Measurements from ENCODE around the gene PRKCA. TPM values are rescaled to one million over a fixed set of nuclear protein-coding genes. Genes with fewer than 3 reads are reported as not detected.
A peak's percentile ranks its signal among the peaks of the same experiment; 100 is the strongest.

The PRKCA gene
- total RNA-seq, 1 donor from 2014 or later = 80.1 TPM

- Mint-ChIP-seq H3K27me3 (ENCODE audit: unreplicated experiment) (no peaks in the 10 kb centered on the region), H3K4me3 (ENCODE audit: unreplicated experiment) (no peak overlapping the region), H3K4me1 (ENCODE audit: unreplicated experiment) (no peaks in the 10 kb centered on the region), H3K36me3 (ENCODE audit: unreplicated experiment) (peaks cover 2% of the 10 kb centered on the region), H3K9me3 (ENCODE audit: unreplicated experiment) (no peaks in the 10 kb centered on the region), H3K27ac (ENCODE audit: unreplicated experiment) (no peak overlapping the region)
- no peak for TF ChIP-seq CTCF (IDR thresholded peaks at IDR 0.05)
- DNase-seq (ENCODE audit: extremely low spot score, unreplicated experiment) = peak; percentile 63
These were observed 293.5 kb downstream of the PRKCA start for GRCh38 chr17:66595893-66596292.

- Mint-ChIP-seq H3K27me3 (ENCODE audit: unreplicated experiment) (no peaks in the 10 kb centered on the region), H3K27ac (ENCODE audit: unreplicated experiment) (peak overlapping the region; percentile 56), H3K9me3 (ENCODE audit: unreplicated experiment) (no peaks in the 10 kb centered on the region), H3K4me1 (ENCODE audit: unreplicated experiment) (peaks cover 13% of the 10 kb centered on the region), H3K4me3 (ENCODE audit: unreplicated experiment) (no peak overlapping the region), H3K36me3 (ENCODE audit: unreplicated experiment) (no peaks in the 10 kb centered on the region)
- TF ChIP-seq CTCF (IDR thresholded peaks at IDR 0.05) = no peak
- DNase-seq (ENCODE audit: extremely low spot score, unreplicated experiment) = peak; percentile 60
These were observed 300.4 kb downstream of the PRKCA start for GRCh38 chr17:66602659-66603384.

GRCh38 chr17:66604376-66604775 lies 302.0 kb downstream of the PRKCA start:
- no peaks in the 10 kb centered on the region for H3K27me3 Mint-ChIP-seq (ENCODE audit: unreplicated experiment)
- H3K4me1 Mint-ChIP-seq (ENCODE audit: unreplicated experiment) = peaks cover 14% of the 10 kb centered on the region
- no peak for DNase-seq (ENCODE audit: extremely low spot score, unreplicated experiment)
- TF ChIP-seq CTCF (IDR thresholded peaks at IDR 0.05) = no peak
- H3K36me3 Mint-ChIP-seq (ENCODE audit: unreplicated experiment) = peaks cover 5% of the 10 kb centered on the region
- H3K9me3 Mint-ChIP-seq (ENCODE audit: unreplicated experiment) = no peaks in the 10 kb centered on the region
- no peak overlapping the region for H3K4me3 Mint-ChIP-seq (ENCODE audit: unreplicated experiment)
- no peak overlapping the region for H3K27ac Mint-ChIP-seq (ENCODE audit: unreplicated experiment)

GRCh38 chr17:66605541-66605940 lies 303.1 kb downstream of the PRKCA start:
- H3K4me1 Mint-ChIP-seq (ENCODE audit: unreplicated experiment) = peaks cover 15% of the 10 kb centered on the region
- peaks cover 2% of the 10 kb centered on the region for H3K9me3 Mint-ChIP-seq (ENCODE audit: unreplicated experiment)
- H3K4me3 Mint-ChIP-seq (ENCODE audit: unreplicated experiment) = no peak overlapping the region
- peaks cover 9% of the 10 kb centered on the region for H3K36me3 Mint-ChIP-seq (ENCODE audit: unreplicated experiment)
- no peaks in the 10 kb centered on the region for H3K27me3 Mint-ChIP-seq (ENCODE audit: unreplicated experiment)
- H3K27ac Mint-ChIP-seq (ENCODE audit: unreplicated experiment) = no peak overlapping the region
- DNase-seq (ENCODE audit: extremely low spot score, unreplicated experiment) = no peak
- TF ChIP-seq CTCF (IDR thresholded peaks at IDR 0.05) = no peak

- no peak overlapping the region for H3K27ac Mint-ChIP-seq (ENCODE audit: unreplicated experiment)
- TF ChIP-seq CTCF (IDR thresholded peaks at IDR 0.05) = no peak
- no peaks in the 10 kb centered on the region for H3K27me3 Mint-ChIP-seq (ENCODE audit: unreplicated experiment)
- no peak overlapping the region for H3K4me3 Mint-ChIP-seq (ENCODE audit: unreplicated experiment)
- peaks cover 12% of the 10 kb centered on the region for H3K36me3 Mint-ChIP-seq (ENCODE audit: unreplicated experiment)
- H3K9me3 Mint-ChIP-seq (ENCODE audit: unreplicated experiment) = peaks cover 10% of the 10 kb centered on the region
- H3K4me1 Mint-ChIP-seq (ENCODE audit: unreplicated experiment) = peaks cover 14% of the 10 kb centered on the region
- no peak for DNase-seq (ENCODE audit: extremely low spot score, unreplicated experiment)
These were observed 308.1 kb downstream of the PRKCA start for GRCh38 chr17:66610361-66611133.

All from osteocyte (in vitro differentiated cells).